ENCODE data around the gene TRIM67. TPM values are rescaled to one million over a fixed set of nuclear protein-coding genes. Genes with fewer than 3 reads are reported as not detected.

Gene TRIM67
- total and polyA plus RNA-seq, 9 donors = 0.02 to 0.92 (median 0.05) TPM; not detected in 6

- no peaks in the 10 kb centered on the region for H3K9me3 ChIP-seq
- DNase-seq = no peak
- no peaks in the 10 kb centered on the region for H3K27me3 ChIP-seq
- no peak overlapping the region for H3K27ac ChIP-seq
- 70 to 82% (median 74%) methylated on average over 8 of the region's 8 CpGs for WGBS, 3 donors
- intact Hi-C loops (cut with DNase I) = no loop called here
- no peak for TF ChIP-seq POLR2A (IDR thresholded peaks at IDR 0.05)
- no peaks in the 10 kb centered on the region for H3K36me3 ChIP-seq
- H3K4me3 ChIP-seq = no peak overlapping the region
- no peaks in the 10 kb centered on the region for H3K4me1 ChIP-seq (ENCODE audit: insufficient read depth)
Observed at GRCh38 chr1:231139659-231140654, 21.9 kb upstream of the TRIM67 start.

- 81 to 87% (median 87%) methylated on average over 7 of the region's 7 CpGs for whole genome bisulfite sequencing, 3 donors
- Histone ChIP-seq H3K9me3 (no peaks in the 10 kb centered on the region), H3K4me1 (ENCODE audit: insufficient read depth) (no peaks in the 10 kb centered on the region), H3K4me3 (no peak overlapping the region), H3K27me3 (no peaks in the 10 kb centered on the region), H3K27ac (no peak overlapping the region), H3K36me3 (no peaks in the 10 kb centered on the region)
- intact Hi-C loops (cut with DNase I) = no loop called here
- no peak for TF ChIP-seq EP300 (IDR thresholded peaks at IDR 0.05)
- TF ChIP-seq POLR2A (IDR thresholded peaks at IDR 0.05) = no peak
- no peak for TF ChIP-seq CTCF (IDR thresholded peaks at IDR 0.05)
- DNase-seq = no peak
Observed at GRCh38 chr1:231144416-231145193, 17.3 kb upstream of the TRIM67 start.

DNA sequence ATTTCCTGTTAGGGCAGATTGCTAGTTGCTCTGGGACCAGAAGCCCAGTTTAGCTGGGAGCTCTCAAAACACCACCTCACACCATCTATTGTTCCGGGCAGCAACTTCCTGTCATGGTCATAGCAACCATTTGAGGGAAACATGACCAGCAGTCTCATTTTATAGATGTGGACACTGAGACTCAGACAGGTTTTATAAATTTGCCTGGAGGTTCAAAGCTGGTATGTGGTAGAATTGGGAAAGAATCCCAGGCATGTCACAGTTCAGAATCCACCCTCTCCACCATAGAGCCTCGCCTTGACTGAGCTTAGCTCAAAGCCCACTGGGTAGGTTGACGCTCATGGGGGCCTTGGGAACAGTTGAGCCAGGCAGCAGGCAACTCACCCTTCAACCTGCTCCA is 14.0 kb upstream of the TRIM67 start:
- no peaks in the 10 kb centered on the region for H3K27me3 ChIP-seq
- H3K27ac ChIP-seq = no peak overlapping the region
- H3K9me3 ChIP-seq = no peaks in the 10 kb centered on the region
- no peak overlapping the region for H3K4me3 ChIP-seq
- intact Hi-C loops (cut with DNase I) = no loop called here
- no peaks in the 10 kb centered on the region for H3K36me3 ChIP-seq
- H3K4me1 ChIP-seq (ENCODE audit: insufficient read depth) = no peaks in the 10 kb centered on the region
- DNase-seq = no peak
- 65 to 76% (median 74%) methylated on average over 3 of the region's 3 CpGs for WGBS, 3 donors
- TF ChIP-seq EP300 (IDR thresholded peaks at IDR 0.05) (no peak), CTCF (IDR thresholded peaks at IDR 0.05) (no peak), POLR2A (IDR thresholded peaks at IDR 0.05) (no peak)

DNA sequence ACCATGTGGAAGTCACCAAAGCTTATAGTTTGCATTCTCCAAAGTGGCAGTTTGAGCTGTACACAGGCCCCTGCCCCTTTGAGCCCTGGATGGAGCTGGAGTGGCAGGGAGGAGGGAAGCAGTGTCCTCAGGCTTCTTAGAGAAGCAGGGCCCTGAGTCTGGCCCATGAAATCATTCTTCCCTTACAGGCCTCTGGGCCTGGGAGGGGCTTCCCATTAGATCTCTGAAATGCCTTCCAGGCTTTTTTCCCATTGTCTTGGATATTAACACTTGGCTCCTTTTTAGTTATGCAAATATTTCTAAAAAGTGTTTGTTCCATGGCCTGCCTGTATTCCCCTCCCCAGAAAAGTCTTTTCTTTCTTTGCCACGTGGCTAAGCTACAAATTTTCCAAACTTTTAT is 10.0 kb upstream of the TRIM67 start:
- H3K27me3 ChIP-seq = no peaks in the 10 kb centered on the region
- no peak for DNase-seq
- no peaks in the 10 kb centered on the region for H3K9me3 ChIP-seq
- intact Hi-C loops (cut with DNase I) = no loop called here
- H3K4me3 ChIP-seq = no peak overlapping the region
- H3K4me1 ChIP-seq (ENCODE audit: insufficient read depth) = no peaks in the 10 kb centered on the region
- TF ChIP-seq POLR2A (IDR thresholded peaks at IDR 0.05) = no peak
- TF ChIP-seq CTCF (IDR thresholded peaks at IDR 0.05) = no peak
- no peak for TF ChIP-seq EP300 (IDR thresholded peaks at IDR 0.05)
- 0 to 13% (median 6%) methylated on average over 1 of the region's 1 CpG for WGBS, 3 donors
- no peak overlapping the region for H3K27ac ChIP-seq
- no peaks in the 10 kb centered on the region for H3K36me3 ChIP-seq
